ENCODE data around the gene RSPH10B2.
"Not testable (repeated sequence)": the region's sequence is repeated elsewhere in the genome, so short reads cannot be mapped to it uniquely, and the experiment has no call there.

Gene RSPH10B2

GRCh38 chr7:6831018-6831725 is 77.3 kb downstream of the RSPH10B2 start:
- no peak overlapping the region for H3K4me3 ChIP-seq (ENCODE audit: low read depth, low read length)
- TF ChIP-seq, protein P1, sequence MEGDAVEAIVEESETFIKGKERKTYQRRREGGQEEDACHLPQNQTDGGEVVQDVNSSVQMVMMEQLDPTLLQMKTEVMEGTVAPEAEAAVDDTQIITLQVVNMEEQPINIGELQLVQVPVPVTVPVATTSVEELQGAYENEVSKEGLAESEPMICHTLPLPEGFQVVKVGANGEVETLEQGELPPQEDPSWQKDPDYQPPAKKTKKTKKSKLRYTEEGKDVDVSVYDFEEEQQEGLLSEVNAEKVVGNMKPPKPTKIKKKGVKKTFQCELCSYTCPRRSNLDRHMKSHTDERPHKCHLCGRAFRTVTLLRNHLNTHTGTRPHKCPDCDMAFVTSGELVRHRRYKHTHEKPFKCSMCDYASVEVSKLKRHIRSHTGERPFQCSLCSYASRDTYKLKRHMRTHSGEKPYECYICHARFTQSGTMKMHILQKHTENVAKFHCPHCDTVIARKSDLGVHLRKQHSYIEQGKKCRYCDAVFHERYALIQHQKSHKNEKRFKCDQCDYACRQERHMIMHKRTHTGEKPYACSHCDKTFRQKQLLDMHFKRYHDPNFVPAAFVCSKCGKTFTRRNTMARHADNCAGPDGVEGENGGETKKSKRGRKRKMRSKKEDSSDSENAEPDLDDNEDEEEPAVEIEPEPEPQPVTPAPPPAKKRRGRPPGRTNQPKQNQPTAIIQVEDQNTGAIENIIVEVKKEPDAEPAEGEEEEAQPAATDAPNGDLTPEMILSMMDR (IDR thresholded peaks at IDR 0.05; ENCODE audit: borderline replicate concordance, insufficient read depth, low read depth, low read length) = no peak

- TF ChIP-seq, protein P1 (IDR thresholded peaks at IDR 0.05; ENCODE audit: borderline replicate concordance, insufficient read depth, low read depth, low read length) = no peak
- H3K4me3 ChIP-seq (ENCODE audit: low read depth, low read length) = no peak overlapping the region
Observed at GRCh38 chr7:6833636-6834035, 79.7 kb downstream of the RSPH10B2 start.

GRCh38 chr7:6835521-6835920 is 81.6 kb downstream of the RSPH10B2 start:
- not testable (repeated sequence) for H3K4me3 ChIP-seq (ENCODE audit: low read depth, low read length)

GRCh38 chr7:6837081-6837480 is 83.2 kb downstream of the RSPH10B2 start:
- not testable (repeated sequence) for H3K4me3 ChIP-seq (ENCODE audit: low read depth, low read length)

DNA sequence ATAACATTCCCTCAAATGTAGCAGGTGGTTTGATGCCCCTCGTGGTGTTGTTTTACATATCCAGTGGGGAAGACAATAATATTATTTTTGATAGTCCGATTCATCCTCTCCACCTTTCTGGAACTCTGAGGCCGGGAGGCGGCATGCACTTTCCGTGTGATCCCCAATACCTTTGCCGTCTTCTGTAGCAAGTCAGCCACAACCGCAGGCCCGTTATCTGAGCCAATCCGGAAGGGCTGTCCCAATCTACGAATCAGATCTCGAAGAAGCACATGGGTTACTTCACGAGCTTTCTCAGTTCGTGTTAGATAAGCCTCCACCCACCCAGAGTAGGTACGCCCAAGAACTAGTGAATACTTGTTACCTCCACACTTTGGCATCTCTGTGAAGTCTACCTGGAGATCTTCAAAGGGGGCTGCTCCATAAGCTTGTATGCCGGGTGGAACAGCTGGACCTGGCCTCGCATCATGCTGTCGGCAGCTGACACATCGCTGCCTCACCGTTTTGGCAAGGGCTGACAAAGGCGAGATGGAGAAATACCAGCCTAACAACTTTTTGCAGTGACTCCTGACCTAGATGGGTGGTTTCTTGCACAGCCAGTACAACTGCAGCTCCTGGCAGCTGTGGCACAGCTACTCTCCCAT is 88.5 kb downstream of the RSPH10B2 start:
- not testable (repeated sequence) for H3K4me3 ChIP-seq (ENCODE audit: low read depth, low read length)

DNA sequence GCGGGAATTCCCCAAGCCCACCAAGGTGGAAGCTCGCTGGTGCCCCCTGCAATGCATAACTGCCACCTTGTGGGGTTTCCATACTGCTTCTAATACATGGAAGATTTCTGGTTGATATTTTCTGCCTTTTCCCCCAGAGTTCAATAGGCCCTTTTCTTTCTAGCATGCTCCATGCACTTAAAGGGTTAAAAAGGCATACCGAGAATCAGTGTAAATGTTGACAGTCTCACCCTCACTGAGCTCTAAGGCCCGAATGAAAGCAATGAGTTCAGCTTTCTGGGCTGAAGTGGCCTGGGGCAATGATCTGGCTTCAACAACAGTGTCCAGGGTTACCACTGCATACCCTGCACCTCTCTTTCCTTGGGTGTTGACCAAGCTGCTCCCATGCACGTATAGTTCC is 89.2 kb downstream of the RSPH10B2 start:
- H3K4me3 ChIP-seq (ENCODE audit: low read depth, low read length) = not testable (repeated sequence)

DNA sequence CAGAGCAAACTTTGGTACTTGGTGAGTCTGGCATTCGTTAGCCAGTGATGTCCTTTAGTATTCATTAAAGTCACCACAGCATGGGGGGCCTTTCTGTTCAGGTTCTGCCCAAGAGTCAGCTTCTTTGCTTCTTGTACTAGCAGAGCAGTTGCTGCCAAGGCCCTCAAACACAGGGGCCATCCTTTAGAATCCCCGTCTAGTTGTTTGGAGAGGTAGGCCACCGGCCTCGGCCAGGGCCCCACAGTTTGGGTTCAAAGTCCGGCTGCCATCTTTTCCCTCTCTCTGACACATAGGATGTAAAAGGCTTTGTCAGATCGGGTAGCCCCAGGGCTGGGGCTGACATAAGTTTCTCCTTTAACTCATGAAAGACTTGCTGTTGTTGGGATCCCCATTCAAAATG is 89.8 kb downstream of the RSPH10B2 start:
- not testable (repeated sequence) for H3K4me3 ChIP-seq (ENCODE audit: low read depth, low read length)

- H3K4me3 ChIP-seq (ENCODE audit: low read depth, low read length) = not testable (repeated sequence)
Observed at GRCh38 chr7:6845971-6846449, 92.1 kb downstream of the RSPH10B2 start.

DNA sequence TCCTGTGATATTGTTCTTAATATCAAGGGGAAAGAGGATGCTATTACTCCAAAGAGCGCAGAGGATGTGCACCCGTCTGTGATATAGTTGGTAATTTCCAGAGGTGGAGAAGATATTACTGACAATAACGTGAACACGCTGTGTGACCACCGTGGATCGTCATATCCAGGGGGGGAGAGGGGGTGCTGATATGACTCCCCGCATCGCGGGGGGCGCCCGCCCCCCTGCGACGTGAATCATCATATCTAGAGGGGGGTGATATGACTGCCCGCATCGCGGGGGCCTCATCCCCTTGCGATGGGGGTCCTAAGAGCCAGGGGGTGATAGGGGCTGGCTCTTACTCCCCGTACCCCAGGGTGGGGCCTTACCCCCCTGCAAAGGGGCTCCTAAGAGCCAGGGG is 93.8 kb downstream of the RSPH10B2 start:
- H3K4me3 ChIP-seq (ENCODE audit: low read depth, low read length) = not testable (repeated sequence)
